ENCODE data around the gene POLA2.

GRCh38 chr11:65241692-65242091, 20.1 kb upstream of the POLA2 start:
- TF ChIP-seq, protein P1, sequence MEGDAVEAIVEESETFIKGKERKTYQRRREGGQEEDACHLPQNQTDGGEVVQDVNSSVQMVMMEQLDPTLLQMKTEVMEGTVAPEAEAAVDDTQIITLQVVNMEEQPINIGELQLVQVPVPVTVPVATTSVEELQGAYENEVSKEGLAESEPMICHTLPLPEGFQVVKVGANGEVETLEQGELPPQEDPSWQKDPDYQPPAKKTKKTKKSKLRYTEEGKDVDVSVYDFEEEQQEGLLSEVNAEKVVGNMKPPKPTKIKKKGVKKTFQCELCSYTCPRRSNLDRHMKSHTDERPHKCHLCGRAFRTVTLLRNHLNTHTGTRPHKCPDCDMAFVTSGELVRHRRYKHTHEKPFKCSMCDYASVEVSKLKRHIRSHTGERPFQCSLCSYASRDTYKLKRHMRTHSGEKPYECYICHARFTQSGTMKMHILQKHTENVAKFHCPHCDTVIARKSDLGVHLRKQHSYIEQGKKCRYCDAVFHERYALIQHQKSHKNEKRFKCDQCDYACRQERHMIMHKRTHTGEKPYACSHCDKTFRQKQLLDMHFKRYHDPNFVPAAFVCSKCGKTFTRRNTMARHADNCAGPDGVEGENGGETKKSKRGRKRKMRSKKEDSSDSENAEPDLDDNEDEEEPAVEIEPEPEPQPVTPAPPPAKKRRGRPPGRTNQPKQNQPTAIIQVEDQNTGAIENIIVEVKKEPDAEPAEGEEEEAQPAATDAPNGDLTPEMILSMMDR (IDR thresholded peaks at IDR 0.05; ENCODE audit: extremely low read depth in 1 of 2, insufficient read depth in 1 of 2, low read depth in 1 of 2, low read length in 2 of 2) = no peak
- TF ChIP-seq POLR2A (IDR thresholded peaks at IDR 0.05; ENCODE audit: low read depth, low read length) (no peak), POLR2AphosphoS5 (IDR thresholded peaks at IDR 0.05; ENCODE audit: insufficient read depth, low read depth, low read length) (no peak), MYC (IDR thresholded peaks at IDR 0.05; ENCODE audit: low read depth, low read length) (no peak), EZH2 (IDR thresholded peaks at IDR 0.05; ENCODE audit: borderline replicate concordance, low read depth, low read length, severe bottlenecking) (no peak), MAX (IDR thresholded peaks at IDR 0.05; ENCODE audit: insufficient read depth, insufficient read length) (no peak)

Data from endothelial cell of umbilical vein (primary cell).